Peyer's patch (tissue), 4 donors: ENCODE results near the gene PTPN22.

Experiments
- POLR2A ChIP-seq, 2 donors: fragments of 450-650 bp; IDR thresholded peaks; one replicate each; pipeline ENCODE4 v1.5.1; 2017; ENCODE audit warnings: antibody characterized with exemption in 2 of 2, mild to moderate bottlenecking in 2 of 2, moderate library complexity in 2 of 2
- TF ChIP-seq, protein P1 (sequence below), 6 experiments: fragments of 450-650 bp in 4 of 6; fragments of 200-600 bp in 2 of 6; sonication (generic) in 1 of 6; IDR thresholded peaks; one replicate each; pipeline ENCODE4 v1.5.1; 2017 to 2019; ENCODE audit warnings: antibody characterized with exemption in 6 of 6, mild to moderate bottlenecking in 3 of 6, moderate library complexity in 1 of 6

DNA sequence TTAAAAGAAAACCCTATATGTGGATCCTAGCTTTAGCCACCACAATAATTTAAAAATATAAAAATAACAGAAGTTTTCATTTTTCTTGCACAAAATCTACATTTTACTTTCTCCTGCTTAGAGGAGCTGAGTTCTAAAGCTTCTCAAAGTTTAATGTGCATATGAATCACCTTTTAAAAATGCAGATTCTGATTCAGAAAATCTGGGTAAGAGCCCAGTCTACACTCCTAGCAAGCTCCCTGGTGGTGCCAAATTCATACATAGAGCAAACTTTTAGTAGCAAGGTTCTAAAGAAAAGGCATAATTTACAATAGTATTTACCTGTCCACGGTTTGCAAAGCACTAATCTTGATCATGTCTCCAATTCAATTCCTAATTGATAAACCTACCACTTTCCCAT, 78.5 kb downstream of the PTPN22 start:
- TF ChIP-seq, protein P1, sequence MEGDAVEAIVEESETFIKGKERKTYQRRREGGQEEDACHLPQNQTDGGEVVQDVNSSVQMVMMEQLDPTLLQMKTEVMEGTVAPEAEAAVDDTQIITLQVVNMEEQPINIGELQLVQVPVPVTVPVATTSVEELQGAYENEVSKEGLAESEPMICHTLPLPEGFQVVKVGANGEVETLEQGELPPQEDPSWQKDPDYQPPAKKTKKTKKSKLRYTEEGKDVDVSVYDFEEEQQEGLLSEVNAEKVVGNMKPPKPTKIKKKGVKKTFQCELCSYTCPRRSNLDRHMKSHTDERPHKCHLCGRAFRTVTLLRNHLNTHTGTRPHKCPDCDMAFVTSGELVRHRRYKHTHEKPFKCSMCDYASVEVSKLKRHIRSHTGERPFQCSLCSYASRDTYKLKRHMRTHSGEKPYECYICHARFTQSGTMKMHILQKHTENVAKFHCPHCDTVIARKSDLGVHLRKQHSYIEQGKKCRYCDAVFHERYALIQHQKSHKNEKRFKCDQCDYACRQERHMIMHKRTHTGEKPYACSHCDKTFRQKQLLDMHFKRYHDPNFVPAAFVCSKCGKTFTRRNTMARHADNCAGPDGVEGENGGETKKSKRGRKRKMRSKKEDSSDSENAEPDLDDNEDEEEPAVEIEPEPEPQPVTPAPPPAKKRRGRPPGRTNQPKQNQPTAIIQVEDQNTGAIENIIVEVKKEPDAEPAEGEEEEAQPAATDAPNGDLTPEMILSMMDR (IDR thresholded peaks at IDR 0.05), result no peak
- TF ChIP-seq POLR2A (IDR thresholded peaks at IDR 0.05), result no peak
